HuH-7 (cell line): ENCODE measurements around the gene F12.
A peak's percentile ranks its signal among the peaks of the same experiment; 100 is the strongest.

Experiments
- DNase-seq: peaks from one replicate; pipeline ENCODE4 v3.0.0; 2011; ENCODE audit warnings: low spot score

Gene F12

GRCh38 chr5:177410575-177410974 lies 1.2 kb upstream of the F12 start:
- DNase-seq = no peak

DNA sequence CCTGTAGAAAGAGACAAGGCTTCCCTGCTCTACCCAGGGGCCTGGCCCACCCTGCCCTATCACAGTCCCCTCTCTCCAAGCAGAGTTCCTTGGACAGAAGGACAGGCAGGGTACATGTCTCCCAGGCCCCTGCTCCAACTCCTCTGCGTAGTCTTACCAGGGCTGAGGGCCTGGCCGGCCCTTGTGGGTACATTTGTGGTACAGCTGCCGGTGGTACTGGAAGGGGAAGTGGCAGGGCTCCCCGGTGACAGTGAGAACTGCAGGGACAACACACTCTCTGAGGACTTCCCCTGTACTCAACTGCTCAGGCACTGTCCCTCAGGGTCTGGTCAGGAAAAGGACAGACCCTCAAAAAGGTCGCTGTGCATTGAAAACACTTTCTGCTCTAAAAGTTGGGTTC lies 3.6 kb downstream of the F12 start:
- DNase-seq = no peak

- DNase-seq = no peak
Observed at GRCh38 chr5:177405312-177405711, 4.1 kb downstream of the F12 start.

DNA sequence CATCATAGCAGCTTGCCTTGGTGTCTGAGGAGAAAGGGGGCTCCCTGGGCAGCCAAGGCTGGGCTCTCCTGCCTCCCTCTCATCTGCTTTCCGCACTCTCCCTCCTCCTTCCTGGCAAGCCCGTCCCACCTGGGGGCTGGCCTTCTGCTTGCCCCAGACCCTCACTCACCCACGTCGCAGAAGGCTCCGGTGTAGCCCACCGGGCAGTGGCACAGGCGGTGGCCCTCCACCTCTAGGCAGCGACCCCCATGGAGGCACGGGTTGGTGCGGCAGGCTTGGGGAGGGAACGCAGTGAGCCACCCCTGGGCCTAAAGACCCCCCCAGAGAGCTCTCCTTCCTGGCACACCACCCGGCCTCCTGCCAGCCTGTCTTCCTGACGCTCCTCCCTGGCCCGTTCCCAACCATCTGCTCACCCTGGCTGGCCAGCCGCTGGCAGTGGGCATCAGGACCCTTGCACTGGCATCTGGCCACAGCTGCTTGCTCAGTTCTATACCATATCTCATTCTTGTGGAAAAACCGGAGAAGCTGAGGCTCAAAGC lies 4.7 kb downstream of the F12 start:
- DNase-seq = no peak

DNA sequence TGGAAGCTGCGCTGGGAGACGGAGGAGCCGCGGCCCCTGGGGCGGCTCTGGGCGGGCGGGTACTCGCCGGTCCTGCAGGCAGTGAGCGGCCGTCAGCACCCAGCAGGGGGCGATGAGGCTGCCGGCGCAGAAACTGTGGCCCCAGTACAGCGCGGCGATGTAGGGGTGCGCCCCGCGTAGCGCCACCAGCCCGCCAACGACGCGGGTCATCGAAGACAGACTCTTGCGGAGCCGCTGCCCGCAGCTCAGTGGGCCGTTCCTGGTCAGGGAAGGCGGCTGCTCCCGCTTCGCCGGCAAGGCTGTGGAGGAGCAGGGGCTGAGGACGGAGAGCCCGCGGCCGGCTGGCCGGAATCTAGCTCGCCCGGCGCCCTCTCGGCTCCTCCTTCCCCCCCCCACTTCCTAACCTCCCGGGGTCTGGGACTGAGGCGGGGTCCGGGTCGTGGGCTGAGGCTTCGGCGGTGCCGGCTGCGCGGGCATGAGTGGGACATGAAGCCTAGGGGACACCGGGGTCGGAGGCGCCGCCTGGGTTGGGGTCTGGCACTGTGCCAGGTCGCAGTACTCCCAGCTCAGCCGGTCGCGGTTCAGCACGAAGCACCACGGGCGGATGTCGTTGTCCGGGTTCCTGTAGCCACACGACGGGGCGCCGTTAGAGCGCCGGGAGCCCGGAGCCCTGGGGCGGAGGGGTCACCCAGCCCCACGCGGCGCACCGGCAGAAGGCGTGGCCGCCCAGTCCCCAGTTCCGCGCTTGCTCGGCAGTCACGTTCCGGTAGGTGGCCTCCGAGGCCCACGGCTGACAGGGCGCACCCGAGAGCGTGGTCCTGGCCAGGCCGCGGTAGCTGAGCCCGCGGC lies 5.3 kb downstream of the F12 start:
- no peak for DNase-seq

GRCh38 chr5:177403102-177403791 lies 6.1 kb downstream of the F12 start:
- no peak for DNase-seq

GRCh38 chr5:177402271-177403043 lies 6.9 kb downstream of the F12 start:
- no peak for DNase-seq

GRCh38 chr5:177399997-177400868 lies 9.1 kb downstream of the F12 start, which contains the start of gene PFN3:
Gene PFN3 (minus strand): TSS chr5:177400661. CDS start chr5:177400576, 85 bp downstream.
- no peak for DNase-seq

DNA sequence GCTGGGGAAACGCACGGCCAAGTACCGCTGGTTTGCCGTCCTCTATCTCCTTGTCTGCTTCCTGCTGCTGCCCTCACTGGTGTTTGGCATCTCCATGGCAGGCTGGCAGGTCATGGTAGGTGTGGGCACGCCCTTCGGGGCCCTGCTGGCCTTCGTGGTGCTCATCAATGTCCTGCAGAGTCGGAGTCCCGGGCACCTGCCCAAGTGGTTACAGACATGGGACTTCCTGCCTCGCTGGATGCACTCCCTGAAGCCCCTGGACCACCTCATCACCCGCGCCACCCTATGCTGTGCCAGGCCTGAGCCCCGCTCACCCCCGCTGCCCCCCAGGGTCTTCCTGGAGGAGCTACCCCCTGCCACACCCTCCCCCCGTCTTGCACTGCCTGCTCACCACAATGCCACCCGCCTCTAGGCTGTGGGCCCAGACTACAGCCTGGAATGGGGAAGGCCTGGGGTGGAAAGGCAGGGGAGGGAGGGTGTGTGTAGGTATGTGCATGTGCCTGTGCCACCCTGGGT lies 11.4 kb downstream of the F12 start:
- no peak for DNase-seq

- DNase-seq = no peak
Observed at GRCh38 chr5:177396807-177397206, 12.6 kb downstream of the F12 start.

- no peak for DNase-seq
Observed at GRCh38 chr5:177396078-177396477, 13.3 kb downstream of the F12 start.

DNA sequence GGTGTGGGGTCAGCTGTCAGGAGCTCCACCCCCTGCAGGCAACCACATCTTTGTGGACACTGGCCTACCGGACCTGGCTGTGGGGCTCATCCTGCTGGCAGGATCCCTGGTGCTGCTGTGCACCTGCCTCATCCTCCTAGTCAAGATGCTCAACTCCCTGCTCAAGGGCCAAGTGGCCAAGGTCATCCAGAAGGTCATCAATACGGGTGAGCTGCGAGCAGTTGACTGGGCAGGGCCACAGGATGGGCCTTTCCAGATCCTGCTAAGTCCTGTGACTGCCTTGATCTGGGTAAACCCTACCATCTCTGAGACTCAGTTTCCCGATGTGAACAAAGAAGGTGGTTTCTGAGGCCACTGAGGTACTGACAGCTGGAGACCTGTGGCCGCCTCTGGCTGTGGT lies 15.4 kb downstream of the F12 start:
- no peak for DNase-seq

GRCh38 chr5:177393206-177393765 lies 16.1 kb downstream of the F12 start:
- DNase-seq = no peak

DNA sequence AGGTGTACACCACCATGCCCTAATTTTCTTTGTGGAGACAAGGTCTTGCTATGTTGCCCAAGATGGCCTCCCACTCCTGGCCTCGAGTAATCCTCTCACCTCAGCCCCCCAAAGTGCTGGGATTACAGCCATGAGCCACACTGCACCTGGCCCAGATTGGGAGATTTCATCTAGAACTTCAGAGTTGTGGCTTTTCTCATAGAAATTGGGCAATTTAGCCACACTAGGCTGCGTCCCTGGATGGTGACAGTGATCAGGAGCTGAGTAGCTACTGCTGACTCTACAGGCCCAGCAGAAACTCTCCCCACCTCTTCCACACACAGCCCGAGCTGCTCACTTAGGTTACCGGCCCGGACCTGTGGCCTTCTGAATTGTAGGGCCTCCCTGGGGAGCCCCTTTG lies 16.6 kb downstream of the F12 start:
- DNase-seq = no peak

- peak; percentile 99 for DNase-seq
Observed at GRCh38 chr5:177390363-177391300, 18.7 kb downstream of the F12 start.

DNA sequence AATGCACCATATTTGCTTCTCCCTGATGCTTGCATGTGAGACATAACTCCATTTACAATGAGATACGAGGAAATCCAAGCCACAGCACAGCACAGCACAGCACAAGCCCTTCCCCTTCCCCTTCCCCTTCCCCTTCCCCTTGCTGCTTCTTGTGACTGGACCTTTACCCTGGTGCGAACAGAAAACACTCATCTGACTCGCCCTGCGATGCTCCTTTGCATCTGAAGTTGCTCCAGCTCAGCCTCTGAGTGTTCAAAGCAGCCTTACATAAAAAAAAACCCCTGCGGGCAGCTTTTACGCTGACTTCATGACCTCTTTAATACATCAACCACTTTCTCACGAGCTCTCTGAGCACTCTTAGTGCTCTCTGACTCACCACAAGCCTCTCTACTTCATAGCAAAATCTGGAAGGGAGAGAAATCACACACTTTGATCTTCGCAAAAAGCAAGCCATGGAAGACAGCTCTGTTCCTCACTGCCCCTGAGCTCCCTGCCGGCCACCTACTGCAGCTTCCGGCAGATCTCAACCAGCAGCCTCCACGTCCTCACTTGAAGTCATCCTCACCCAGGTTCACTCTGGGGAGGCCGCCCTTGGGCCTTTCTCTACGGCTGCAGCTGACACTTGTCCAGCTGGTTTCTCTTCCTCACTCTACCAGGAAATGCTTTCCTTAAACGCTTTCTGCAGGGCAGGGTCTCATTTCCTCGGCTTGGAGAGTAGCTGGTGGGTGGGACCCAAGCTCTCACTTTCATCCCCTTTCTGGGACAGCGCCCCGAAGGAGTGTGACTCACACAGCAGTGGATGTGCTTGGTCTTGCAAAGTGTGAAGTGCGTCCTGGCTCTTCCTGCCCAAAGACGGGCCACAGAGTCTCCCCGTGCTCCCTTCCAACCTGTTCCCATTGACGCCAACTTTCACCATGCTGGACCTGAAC lies 19.9 kb downstream of the F12 start:
- no peak for DNase-seq

- DNase-seq = no peak
Observed at GRCh38 chr5:177388521-177389052, 20.8 kb downstream of the F12 start.

DNA sequence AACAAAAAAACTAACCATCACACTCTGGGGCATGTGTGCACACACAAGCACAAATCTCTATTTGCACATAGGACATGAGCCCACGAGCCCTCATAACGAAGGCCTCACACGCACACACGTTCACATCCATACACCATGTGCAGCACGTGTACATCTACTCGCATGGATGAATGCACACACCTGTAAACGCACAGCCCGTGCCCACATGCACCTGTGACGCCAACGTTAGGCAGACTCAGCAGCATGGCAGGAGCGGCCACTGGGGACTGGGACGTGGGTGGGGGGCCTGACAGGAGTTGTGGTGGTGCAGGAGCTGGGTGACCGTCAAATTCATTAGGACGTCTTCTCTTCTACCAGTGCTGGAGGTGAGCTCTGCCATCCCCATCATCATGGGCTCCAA lies 22.0 kb downstream of the F12 start:
- DNase-seq = no peak
